Activated CD8-positive, alpha-beta memory T cell treated with anti-CD3 and anti-CD28 coated beads, Interleukin-2, amount 50 U/mL, for 1 hour (primary cell): ENCODE data around the gene ACCS.

Experiments used
- DNase-seq: peaks from one replicate; pipeline ENCODE4 v3.0.0-alpha.2; 2020; ENCODE audit errors: extremely low read depth

ACCS gene

GRCh38 chr11:44037658-44037998 lies 28.4 kb upstream of the ACCS start:
- DNase-seq: no peak

- no peak for DNase-seq
Observed at GRCh38 chr11:44043157-44043556, 22.9 kb upstream of the ACCS start.

- DNase-seq: no peak
Observed at GRCh38 chr11:44046182-44046581, 19.9 kb upstream of the ACCS start.

DNA sequence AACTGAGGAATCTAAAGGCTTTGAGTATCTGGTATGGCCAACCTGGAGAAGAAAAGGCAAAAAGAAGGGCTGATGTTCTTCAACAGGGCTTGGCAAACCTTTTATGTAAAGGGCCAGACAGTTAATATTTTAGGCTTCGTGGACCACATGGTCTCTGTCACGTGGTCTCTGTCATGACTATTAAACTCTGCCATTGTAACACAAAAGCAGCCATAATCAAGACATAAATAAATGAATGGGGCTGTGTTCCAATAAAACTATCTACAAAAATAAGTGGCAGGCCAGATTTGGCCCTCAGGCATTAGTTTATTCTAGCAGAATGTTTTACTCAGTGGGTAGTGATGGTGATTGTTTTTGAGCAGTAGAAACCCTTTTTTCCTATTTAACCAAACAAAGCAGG lies 18.8 kb upstream of the ACCS start:
- DNase-seq: no peak

DNA sequence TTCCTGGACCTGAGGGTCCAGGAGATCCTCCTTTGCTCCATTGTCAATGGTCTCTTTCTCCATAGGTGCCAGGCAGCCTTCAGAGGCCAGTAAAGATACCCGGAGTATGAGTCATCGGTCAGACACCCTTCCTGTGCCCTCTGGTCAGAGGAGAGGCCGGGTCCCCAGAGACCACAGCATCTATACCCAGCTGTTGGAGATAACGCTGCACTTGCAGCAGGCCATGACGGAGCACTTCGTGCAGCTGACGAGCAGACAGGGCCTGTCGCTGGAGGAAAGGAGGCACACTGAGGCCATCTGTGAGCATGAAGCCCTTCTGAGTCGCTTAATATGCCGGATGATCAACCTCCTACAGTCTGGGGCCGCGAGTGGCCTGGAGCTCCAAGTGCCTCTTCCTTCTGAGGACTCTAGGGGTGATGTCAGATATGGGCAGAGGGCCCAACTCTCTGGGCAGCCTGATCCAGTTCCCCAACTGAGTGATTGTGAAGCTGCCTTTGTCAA lies 18.1 kb upstream of the ACCS start, which contains the start of gene ACCSL:
Gene ACCSL (plus strand): TSS at position 51 of the 501 bp plus-strand sequence. CDS start 56 bp downstream, at position 107.
- no peak for DNase-seq

GRCh38 chr11:44049832-44050231 lies 16.2 kb upstream of the ACCS start:
- no peak for DNase-seq

- DNase-seq: no peak
Observed at GRCh38 chr11:44051171-44051570, 14.9 kb upstream of the ACCS start.

DNA sequence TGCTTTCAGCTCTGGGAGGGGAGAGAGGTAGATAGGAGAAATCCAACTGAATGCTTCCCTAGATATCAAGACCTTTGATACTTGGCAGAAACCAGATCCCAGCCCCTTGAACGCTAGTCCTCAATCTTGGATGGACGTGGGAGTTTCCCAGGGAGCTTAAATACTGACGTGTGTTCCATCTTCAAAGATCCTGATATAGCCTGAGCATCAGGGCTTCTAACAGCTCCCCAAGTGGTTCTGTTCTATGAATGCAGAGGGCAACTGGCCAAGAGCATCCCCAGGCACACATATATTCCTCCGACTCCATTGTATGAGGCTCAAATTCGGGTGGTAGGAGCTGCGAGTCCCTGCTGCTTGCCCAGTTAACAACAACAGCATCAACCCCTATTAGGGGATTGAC lies 8.7 kb upstream of the ACCS start:
- DNase-seq: no peak

DNA sequence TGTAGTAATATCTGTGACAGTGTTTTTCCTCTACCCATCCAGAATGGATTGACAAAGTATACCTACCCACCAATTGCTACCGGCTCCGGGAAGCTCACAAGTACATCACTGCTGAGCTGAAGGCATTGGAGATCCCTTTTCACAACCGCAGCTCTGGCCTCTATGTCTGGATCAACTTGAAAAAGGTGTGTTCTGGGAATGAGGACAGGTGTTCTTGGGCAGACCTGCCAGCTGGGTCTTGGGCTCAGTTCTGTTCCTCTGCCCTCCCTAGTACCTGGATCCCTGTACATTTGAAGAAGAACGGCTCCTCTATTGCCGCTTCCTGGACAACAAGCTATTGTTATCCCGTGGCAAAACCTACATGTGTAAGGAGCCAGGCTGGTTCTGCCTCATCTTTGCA lies 7.8 kb upstream of the ACCS start:
- no peak for DNase-seq

DNA sequence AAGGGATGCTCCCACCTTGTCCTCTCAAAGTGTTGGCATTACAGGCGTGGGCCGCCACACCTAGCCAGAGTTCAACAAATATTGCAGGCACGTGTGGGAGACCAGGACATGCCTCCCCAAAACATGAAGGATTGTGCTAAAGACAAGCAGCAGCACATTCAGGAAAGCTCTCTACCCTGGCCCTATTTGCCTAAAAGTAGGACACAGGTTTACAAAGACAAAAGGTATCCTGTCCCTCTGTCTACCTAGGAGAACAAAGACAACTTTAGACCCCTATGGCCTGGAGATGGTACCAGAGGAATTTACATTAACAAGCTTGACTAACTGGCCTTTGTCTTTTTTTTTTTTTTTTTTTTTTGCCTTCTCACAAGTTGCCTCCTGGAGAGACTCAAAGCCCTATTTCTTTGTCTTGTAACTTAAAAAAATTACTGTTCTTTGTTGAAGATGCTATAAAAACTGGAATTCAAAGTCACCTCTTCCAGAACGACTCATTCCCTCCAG lies 859 bp upstream of the ACCS start:
- no peak for DNase-seq

DNA sequence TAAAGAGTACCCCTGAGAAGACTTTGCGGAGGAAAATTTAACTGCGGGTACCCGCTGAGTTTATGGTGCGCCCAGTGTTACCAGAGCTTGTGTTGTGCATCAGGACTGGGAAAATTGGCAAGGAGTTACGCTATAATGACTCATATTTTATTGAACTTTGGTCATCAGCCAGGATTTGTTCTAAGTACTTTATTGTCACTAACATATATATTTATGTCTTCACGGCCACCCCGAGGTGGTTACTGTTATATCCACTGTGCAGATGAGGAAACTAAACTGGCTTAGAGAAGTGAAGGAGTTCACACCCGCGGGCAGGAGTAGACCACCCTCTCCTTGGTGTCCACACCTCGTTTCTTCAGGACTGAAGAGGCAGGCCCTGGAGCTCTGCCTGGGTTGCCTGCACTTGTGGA lies 667 bp downstream of the ACCS start:
- DNase-seq: no peak

- DNase-seq: no peak
Observed at GRCh38 chr11:44067266-44067665, 1.2 kb downstream of the ACCS start.

DNA sequence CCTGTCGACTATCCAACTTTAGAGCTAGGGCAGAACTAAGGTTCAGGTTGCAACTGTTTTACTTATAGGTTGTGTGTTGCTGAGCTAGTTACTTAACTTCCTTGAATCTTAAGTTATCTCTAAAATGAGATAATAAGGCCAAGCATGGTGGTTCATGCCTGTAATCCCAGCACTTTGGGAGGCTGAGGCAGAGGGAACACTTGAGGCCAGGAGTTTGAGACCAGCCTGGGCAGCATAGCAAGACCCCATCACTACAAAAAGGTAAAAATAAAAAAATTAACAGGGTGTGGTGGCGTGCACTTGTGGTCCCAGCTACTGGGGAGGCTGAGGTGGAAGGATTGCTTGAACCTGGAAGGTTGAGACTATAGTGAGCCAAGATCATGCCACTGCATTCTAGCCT lies 2.1 kb downstream of the ACCS start:
- DNase-seq: no peak

DNA sequence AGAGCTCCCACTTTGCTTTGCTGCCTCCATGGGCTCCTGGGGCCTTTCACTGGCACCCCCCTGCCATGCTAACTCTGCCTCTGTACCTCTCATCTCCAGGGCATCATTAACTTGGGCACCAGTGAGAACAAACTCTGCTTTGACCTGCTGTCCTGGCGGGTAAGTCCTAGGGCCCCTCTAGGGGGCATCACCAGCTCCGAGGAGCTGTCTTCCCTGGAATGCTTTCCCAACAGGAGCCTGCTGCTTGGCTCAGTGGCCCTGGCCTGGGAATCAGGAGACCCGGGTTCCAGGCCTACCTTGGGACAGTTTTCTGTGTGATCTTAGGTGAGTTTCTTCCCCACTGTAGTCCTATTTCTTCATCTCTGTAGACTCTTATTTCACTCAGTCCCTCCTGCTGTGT lies 5.1 kb downstream of the ACCS start:
- DNase-seq: no peak

GRCh38 chr11:44072757-44073658 lies 6.9 kb downstream of the ACCS start:
- no peak for DNase-seq

DNA sequence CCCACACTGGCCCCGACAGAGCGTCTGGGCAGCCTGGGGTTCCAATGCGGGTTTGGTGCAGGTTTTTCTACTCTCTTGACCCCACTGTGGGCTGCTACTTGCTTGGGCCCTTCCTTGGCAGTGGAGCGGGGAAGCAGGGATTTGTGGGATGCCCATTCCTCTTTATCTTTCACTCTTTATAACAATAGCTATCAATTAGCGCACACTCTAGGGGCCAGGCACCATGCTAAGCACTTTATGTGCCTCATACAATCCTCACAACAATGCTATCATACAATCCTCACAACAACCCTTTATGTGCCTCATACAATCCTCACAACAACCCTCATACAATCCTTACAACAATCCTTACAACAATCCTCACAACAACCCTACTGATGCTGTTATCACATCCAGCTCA lies 12.7 kb downstream of the ACCS start:
- DNase-seq: no peak

DNA sequence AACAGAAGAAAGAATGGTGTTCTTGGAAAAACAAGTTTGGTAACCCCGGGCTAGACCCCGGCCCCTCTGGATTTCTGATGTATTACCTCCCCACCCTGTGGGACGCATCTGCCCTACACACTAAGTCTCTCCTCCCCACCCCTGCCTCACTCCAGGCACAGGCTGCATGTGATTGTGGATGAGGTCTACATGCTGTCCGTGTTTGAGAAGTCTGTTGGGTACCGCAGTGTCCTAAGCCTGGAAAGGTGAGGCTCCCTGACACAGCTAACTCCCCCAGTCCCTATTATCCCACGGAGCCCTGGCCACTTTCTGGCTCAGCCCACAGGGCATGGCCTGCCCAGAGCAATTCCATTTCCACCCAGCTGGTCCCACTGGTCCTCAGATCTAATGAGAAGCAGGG lies 13.3 kb downstream of the ACCS start:
- DNase-seq: no peak

GRCh38 chr11:44080951-44081350 lies 14.9 kb downstream of the ACCS start:
- DNase-seq: no peak

- no peak for DNase-seq
Observed at GRCh38 chr11:44082645-44083044, 16.6 kb downstream of the ACCS start.

DNA sequence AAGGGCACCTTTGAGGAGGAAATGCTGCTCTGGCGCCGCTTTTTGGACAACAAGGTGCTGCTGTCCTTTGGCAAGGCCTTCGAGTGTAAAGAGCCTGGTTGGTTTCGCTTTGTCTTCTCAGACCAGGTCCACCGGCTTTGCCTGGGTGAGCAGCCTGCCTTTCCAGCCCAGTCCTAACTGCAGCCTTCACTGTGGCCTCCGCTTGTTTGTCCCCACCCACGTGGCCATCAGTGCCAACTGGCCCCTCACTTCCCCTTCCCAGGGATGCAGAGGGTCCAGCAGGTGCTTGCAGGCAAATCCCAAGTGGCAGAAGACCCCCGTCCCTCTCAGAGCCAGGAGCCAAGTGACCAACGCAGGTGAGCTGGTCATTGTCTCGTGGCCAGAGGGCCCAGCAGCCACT lies 17.4 kb downstream of the ACCS start:
- DNase-seq: no peak

DNA sequence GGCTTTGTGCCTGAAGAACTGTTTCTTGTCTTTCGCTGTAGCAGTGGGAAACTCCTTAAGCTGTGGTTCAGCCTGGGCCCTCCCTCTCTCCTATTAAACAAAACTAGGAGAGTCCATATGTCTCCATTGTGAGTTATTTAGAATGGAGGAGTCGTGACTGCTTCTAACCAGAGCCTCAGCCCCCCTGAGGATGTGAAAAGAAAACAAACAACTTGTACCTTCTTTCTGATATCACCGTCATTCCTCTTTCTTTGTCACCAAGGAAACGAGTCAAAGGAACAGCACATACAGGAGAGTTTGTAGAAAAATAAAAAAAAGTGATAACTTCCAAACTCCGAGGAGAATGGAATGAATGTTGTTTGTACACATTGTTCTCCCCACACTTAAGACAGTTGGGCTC lies 17.8 kb downstream of the ACCS start:
- DNase-seq: no peak

- no peak for DNase-seq
Observed at GRCh38 chr11:44085330-44085729, 19.3 kb downstream of the ACCS start.

DNA sequence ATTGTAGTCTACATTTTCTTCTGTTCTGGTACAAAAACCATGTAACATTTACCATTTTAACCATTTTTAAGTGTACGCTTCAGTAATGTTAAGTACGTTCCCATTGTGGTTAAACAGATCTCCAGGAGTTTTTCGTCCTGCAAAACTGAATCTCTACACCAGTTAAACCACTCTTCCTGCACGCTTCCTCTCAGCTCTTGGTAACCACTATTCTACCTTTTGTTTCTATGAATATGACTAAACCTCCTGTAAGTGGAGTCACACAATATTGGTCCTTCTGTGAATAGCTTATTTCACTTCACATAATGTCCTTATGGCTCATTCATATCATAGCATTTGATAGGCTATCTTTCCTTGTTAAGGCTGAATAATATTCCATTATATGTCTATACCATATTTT lies 22.3 kb downstream of the ACCS start:
- no peak for DNase-seq

GRCh38 chr11:44088871-44089270 lies 22.8 kb downstream of the ACCS start:
- no peak for DNase-seq
